SK-N-SH (cell line): ENCODE measurements around the gene TP53BP1. TPM values are rescaled to one million over a fixed set of nuclear protein-coding genes. Genes with fewer than 3 reads are reported as not detected.

Experiments used
- CTCF ChIA-PET: fragments of 300-600, 350-600 bp; formaldehyde crosslinking; extraction: SDS; loops from one replicate; lab custom pipeline; 2021; lab: Yijun Ruan, JAX
- POLR2A ChIA-PET: fragments of 350-600 bp; sonication (Branson Sonifier 250); formaldehyde crosslinking; extraction: SDS; loops from one replicate; lab custom pipeline; 2020; ENCODE audit warnings: antibody characterized with exemption, inconsistent platforms; lab: Yijun Ruan, JAX
- DNase-seq: peaks from one replicate; pipeline ENCODE4 v3.0.0; 2012
- H2AFZ ChIP-seq: fragments of 200-600 bp; sonication (generic); 2 replicates; pipeline ENCODE4 v1.8.1; 2016; ENCODE audit warnings: antibody characterized with exemption, mild to moderate bottlenecking, low read depth
- H3F3A ChIP-seq: fragments of 200-600 bp; sonication (generic); replicated peaks from 2 replicates; pipeline ENCODE3; 2016; ENCODE audit warnings: antibody characterized with exemption, mild to moderate bottlenecking; ENCODE audit not compliant: insufficient read depth
- H3K27ac ChIP-seq, 2 experiments: fragments of 200-500 bp in 1 of 2; fragments of 200-600 bp in 1 of 2; sonication (Bioruptor generic) in 1 of 2; sonication (generic), shearing (Covaris generic) in 1 of 2; 2 replicates each; pipeline versions ENCODE4 v1.5.1 to v1.6.1; 2014 to 2016; ENCODE audit warnings: low read depth in 2 of 2, inconsistent platforms in 1 of 2, low read length in 1 of 2, mild to moderate bottlenecking in 1 of 2, mixed read lengths in 1 of 2
- H3K27me3 ChIP-seq: fragments of 200-600 bp; sonication (generic), shearing (Covaris generic); 2 replicates; pipeline ENCODE4 v1.6.1; 2016; ENCODE audit warnings: mixed run types; ENCODE audit not compliant: insufficient read depth
- H3K36me3 ChIP-seq, 2 experiments: fragments of 200-500 bp in 1 of 2; fragments of 200-600 bp in 1 of 2; sonication (Bioruptor generic) in 1 of 2; sonication (generic) in 1 of 2; replicated peaks in 1 of 2; 2 replicates each; pipeline versions ENCODE3 to v1.5.1; 2014 to 2016; ENCODE audit warnings: low read length in 1 of 2, mild to moderate bottlenecking in 1 of 2; ENCODE audit not compliant: insufficient read depth in 2 of 2, control insufficient read depth in 1 of 2
- H3K4me1 ChIP-seq, 2 experiments: fragments of 200-500 bp in 1 of 2; fragments of 200-600 bp in 1 of 2; sonication (Bioruptor generic) in 1 of 2; sonication (generic), shearing (Covaris generic) in 1 of 2; 2 replicates each; pipeline versions ENCODE4 v1.5.1 to v1.6.1; 2014 to 2016; ENCODE audit warnings: low read depth in 1 of 2, low read length in 1 of 2, mixed run types in 1 of 2; ENCODE audit not compliant: insufficient read depth in 2 of 2, control insufficient read depth in 1 of 2
- H3K4me2 ChIP-seq: fragments of 200-600 bp; sonication (generic), shearing (Covaris generic); 2 replicates; pipeline ENCODE4 v1.6.1; 2017; ENCODE audit warnings: mixed run types
- H3K4me3 ChIP-seq, 2 experiments: fragments of 200-500 bp in 1 of 2; fragments of 200-600 bp in 1 of 2; sonication (Bioruptor generic) in 1 of 2; sonication (generic), shearing (Covaris generic) in 1 of 2; 2 replicates each; pipeline versions ENCODE4 v1.5.1 to v1.8.1; 2014 to 2016; ENCODE audit warnings: low read depth in 2 of 2, inconsistent platforms in 1 of 2, low read length in 1 of 2, mild to moderate bottlenecking in 1 of 2, mixed read lengths in 1 of 2, moderate library complexity in 1 of 2
- H3K79me2 ChIP-seq: fragments of 200-600 bp; sonication (generic); 2 replicates; pipeline ENCODE4 v1.8.1; 2017; ENCODE audit warnings: mild to moderate bottlenecking; ENCODE audit not compliant: insufficient read depth
- H3K9ac ChIP-seq: fragments of 200-600 bp; sonication (generic); 2 replicates; pipeline ENCODE4 v1.6.1; 2017; ENCODE audit warnings: mixed run types
- H3K9me2 ChIP-seq: fragments of 200-600 bp; sonication (generic); 2 replicates; pipeline ENCODE4 v1.6.1; 2017; ENCODE audit warnings: mixed run types
- H3K9me3 ChIP-seq: fragments of 200-600 bp; sonication (generic); 2 replicates; pipeline ENCODE4 v1.6.1; 2017; ENCODE audit warnings: mixed run types, mild to moderate bottlenecking, moderate library complexity
- H4K20me1 ChIP-seq: fragments of 200-600 bp; sonication (generic); 2 replicates; pipeline ENCODE4 v1.6.1; 2017; ENCODE audit warnings: mild to moderate bottlenecking, mixed run types; ENCODE audit not compliant: insufficient read depth
- ELF1 ChIP-seq: IDR thresholded peaks from 2 replicates; pipeline ENCODE4 v1.4.0; 2012
- EZH2phosphoT487 ChIP-seq: fragments of 200-600 bp; sonication (generic); IDR thresholded peaks from 2 replicates; pipeline ENCODE4 v1.6.1; 2017; ENCODE audit warnings: low read depth, mixed run types, mild to moderate bottlenecking, antibody characterized with exemption, moderate library complexity, borderline replicate concordance
- FOSL2 ChIP-seq: IDR thresholded peaks from 2 replicates; pipeline ENCODE4 v1.4.0; 2012; ENCODE audit warnings: low read depth, mild to moderate bottlenecking, moderate library complexity, borderline replicate concordance
- FOXM1 ChIP-seq: IDR thresholded peaks from 2 replicates; pipeline ENCODE4 v1.4.0; 2012; ENCODE audit warnings: low read depth, mild to moderate bottlenecking
- GABPA ChIP-seq: IDR thresholded peaks from 2 replicates; pipeline ENCODE4 v1.4.0; 2012; ENCODE audit warnings: low read depth, mild to moderate bottlenecking
- GATA2 ChIP-seq: sonication (generic); formaldehyde crosslinking; IDR thresholded peaks from 2 replicates; pipeline ENCODE4 v1.5.0; 2020; ENCODE audit warnings: mild to moderate bottlenecking, missing genetic modification reagents
- JUND ChIP-seq: IDR thresholded peaks from 2 replicates; pipeline ENCODE4 v1.4.0; 2012
- MXI1 ChIP-seq: IDR thresholded peaks from 2 replicates; pipeline ENCODE4 v1.6.1; 2012; ENCODE audit warnings: mild to moderate bottlenecking, low read depth, low read length, improper control_type of control experiment
- NFIC ChIP-seq: IDR thresholded peaks from 2 replicates; pipeline ENCODE4 v1.4.0; 2012; ENCODE audit warnings: borderline replicate concordance
- RAD21 ChIP-seq: IDR thresholded peaks from 2 replicates; pipeline ENCODE4 v1.6.1; 2012; ENCODE audit warnings: mild to moderate bottlenecking, low read length
- RXRA ChIP-seq: IDR thresholded peaks from 2 replicates; pipeline ENCODE4 v1.4.0; 2012; ENCODE audit warnings: low read depth, mild to moderate bottlenecking, borderline replicate concordance
- TAF1 ChIP-seq: IDR thresholded peaks from 2 replicates; pipeline ENCODE4 v1.6.1; 2012; ENCODE audit warnings: low read depth, mild to moderate bottlenecking, low read length, moderate library complexity, borderline replicate concordance
- TCF12 ChIP-seq: IDR thresholded peaks from 2 replicates; pipeline ENCODE4 v1.4.0; 2012
- YY1 ChIP-seq: IDR thresholded peaks from 2 replicates; pipeline ENCODE4 v1.4.0; 2012; ENCODE audit warnings: low read depth, mild to moderate bottlenecking
- WGBS: methylation state at CpG from one replicate; pipeline ENCODE4 v1.1.6; 2017; ENCODE audit warnings: low lambda C conversion rate; 5-methylcytosine and 5-hydroxymethylcytosine counted together
- polyA plus RNA-seq, 3 experiments: library from polyadenylated mRNA; depleted of rRNA; stranded (reverse); fragments of >200 nt; gene quantifications; 2 replicates each; pipeline ENCODE4 v1.2.3, GENCODE V29; 2012
- TF ChIP-seq, protein P1 (sequence below): fragments of 150-350 bp; IDR thresholded peaks from 2 replicates; pipeline ENCODE4 v1.6.1; 2016; ENCODE audit warnings: mild to moderate bottlenecking, low read depth, low read length
- TF ChIP-seq, protein P2 (sequence below): IDR thresholded peaks from 2 replicates; pipeline ENCODE4 v1.6.1; 2012; ENCODE audit warnings: mild to moderate bottlenecking, low read depth, low read length, moderate library complexity
- TF ChIP-seq, protein P3 (sequence below): IDR thresholded peaks from 2 replicates; pipeline ENCODE4 v1.4.0; 2012; ENCODE audit warnings: low read depth
- TF ChIP-seq, protein P4 (sequence below): IDR thresholded peaks from 2 replicates; pipeline ENCODE4 v1.4.0; 2012; ENCODE audit warnings: low read depth, borderline replicate concordance
- TF ChIP-seq, protein P5 (sequence below): IDR thresholded peaks from 2 replicates; pipeline ENCODE4 v1.4.0; 2012; ENCODE audit warnings: low read depth, borderline replicate concordance

Gene TP53BP1
- polyA plus RNA-seq, 1 of the 3 experiments (the other 2 are of a cell fraction) = 27.1 TPM

DNA sequence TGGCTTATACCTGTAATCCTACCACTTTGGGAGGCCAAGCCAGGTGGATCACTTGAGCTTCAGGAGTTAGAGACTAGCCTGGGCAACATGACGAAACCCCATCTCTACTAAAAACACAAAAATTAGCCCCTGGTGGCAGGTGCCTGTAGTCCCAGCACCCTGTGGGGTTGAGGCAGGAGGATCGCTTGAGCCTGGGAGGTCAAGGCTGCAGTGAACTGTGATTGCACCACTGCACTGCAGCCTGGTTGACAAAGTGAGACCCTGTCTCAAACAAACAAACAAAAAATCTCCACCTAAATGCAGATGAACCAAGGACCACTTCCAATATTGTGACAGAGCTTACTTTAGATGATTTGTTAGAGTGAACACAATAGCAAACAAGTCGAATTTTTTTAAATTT lies 53.7 kb downstream of the TP53BP1 start:
- Histone ChIP-seq H3K4me3 (no peak overlapping the region), H3K36me3 (peaks cover 21 to 35% of the 10 kb centered on the region in 2 experiments), H3K9ac (no peak overlapping the region), H3K4me2 (no peak overlapping the region), H4K20me1 (no peaks in the 10 kb centered on the region), H3F3A (peaks cover 21% of the 10 kb centered on the region), H2AFZ (no peak overlapping the region), H3K9me3 (no peaks in the 10 kb centered on the region), H3K27me3 (no peaks in the 10 kb centered on the region), H3K9me2 (no peaks in the 10 kb centered on the region), H3K79me2 (no peaks in the 10 kb centered on the region), H3K27ac (no peak overlapping the region), H3K4me1 (no peaks in the 10 kb centered on the region)
- POLR2A ChIA-PET = interaction anchor here (0.6 kb wide), 1 partner anchor 22 kb away, joined by 3 read pairs; no protein-coding TSS in a partner anchor
- WGBS = 78% methylated on average over 3 of the region's 3 CpGs
- TF ChIP-seq RAD21 (no peak), YY1 (no peak), JUND (no peak), EZH2phosphoT487 (no peak)
- TF ChIP-seq, protein P1, sequence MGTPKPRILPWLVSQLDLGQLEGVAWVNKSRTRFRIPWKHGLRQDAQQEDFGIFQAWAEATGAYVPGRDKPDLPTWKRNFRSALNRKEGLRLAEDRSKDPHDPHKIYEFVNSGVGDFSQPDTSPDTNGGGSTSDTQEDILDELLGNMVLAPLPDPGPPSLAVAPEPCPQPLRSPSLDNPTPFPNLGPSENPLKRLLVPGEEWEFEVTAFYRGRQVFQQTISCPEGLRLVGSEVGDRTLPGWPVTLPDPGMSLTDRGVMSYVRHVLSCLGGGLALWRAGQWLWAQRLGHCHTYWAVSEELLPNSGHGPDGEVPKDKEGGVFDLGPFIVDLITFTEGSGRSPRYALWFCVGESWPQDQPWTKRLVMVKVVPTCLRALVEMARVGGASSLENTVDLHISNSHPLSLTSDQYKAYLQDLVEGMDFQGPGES = no peak
- TF ChIP-seq, protein P2, sequence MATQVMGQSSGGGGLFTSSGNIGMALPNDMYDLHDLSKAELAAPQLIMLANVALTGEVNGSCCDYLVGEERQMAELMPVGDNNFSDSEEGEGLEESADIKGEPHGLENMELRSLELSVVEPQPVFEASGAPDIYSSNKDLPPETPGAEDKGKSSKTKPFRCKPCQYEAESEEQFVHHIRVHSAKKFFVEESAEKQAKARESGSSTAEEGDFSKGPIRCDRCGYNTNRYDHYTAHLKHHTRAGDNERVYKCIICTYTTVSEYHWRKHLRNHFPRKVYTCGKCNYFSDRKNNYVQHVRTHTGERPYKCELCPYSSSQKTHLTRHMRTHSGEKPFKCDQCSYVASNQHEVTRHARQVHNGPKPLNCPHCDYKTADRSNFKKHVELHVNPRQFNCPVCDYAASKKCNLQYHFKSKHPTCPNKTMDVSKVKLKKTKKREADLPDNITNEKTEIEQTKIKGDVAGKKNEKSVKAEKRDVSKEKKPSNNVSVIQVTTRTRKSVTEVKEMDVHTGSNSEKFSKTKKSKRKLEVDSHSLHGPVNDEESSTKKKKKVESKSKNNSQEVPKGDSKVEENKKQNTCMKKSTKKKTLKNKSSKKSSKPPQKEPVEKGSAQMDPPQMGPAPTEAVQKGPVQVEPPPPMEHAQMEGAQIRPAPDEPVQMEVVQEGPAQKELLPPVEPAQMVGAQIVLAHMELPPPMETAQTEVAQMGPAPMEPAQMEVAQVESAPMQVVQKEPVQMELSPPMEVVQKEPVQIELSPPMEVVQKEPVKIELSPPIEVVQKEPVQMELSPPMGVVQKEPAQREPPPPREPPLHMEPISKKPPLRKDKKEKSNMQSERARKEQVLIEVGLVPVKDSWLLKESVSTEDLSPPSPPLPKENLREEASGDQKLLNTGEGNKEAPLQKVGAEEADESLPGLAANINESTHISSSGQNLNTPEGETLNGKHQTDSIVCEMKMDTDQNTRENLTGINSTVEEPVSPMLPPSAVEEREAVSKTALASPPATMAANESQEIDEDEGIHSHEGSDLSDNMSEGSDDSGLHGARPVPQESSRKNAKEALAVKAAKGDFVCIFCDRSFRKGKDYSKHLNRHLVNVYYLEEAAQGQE = no peak
- TF ChIP-seq, protein P3, sequence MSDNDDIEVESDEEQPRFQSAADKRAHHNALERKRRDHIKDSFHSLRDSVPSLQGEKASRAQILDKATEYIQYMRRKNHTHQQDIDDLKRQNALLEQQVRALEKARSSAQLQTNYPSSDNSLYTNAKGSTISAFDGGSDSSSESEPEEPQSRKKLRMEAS = no peak
- TF ChIP-seq, protein P4, sequence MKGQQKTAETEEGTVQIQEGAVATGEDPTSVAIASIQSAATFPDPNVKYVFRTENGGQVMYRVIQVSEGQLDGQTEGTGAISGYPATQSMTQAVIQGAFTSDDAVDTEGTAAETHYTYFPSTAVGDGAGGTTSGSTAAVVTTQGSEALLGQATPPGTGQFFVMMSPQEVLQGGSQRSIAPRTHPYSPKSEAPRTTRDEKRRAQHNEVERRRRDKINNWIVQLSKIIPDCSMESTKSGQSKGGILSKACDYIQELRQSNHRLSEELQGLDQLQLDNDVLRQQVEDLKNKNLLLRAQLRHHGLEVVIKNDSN = no peak
- DNase-seq = no peak
- CTCF ChIA-PET = interaction anchor here (0.6 to 4.7 kb wide), 4 partner anchors 22 to 283 kb away, joined by 3 to 36 read pairs (median 4); no protein-coding TSS in a partner anchor

DNA sequence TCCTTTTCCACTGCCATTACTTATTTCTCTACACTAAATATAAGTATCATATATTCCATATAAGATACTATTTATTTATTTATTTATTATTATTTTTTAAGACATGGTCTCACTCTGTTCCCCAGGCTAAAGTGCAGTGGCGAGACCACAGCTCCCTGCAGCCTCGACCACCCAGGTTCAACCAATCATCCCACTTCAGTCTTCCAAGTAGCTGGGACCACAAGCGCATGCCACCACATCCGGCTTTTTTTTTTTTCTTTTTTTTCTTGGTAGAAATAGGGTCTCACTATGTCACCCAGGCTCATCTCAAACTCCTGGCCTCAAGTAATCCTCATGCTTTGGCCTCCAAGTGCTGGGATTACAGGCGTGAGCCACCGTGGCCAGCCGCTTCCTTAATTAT lies 56.6 kb downstream of the TP53BP1 start:
- Histone ChIP-seq H3F3A (peaks cover 10% of the 10 kb centered on the region), H3K4me1 (no peaks in the 10 kb centered on the region), H2AFZ (no peak overlapping the region), H3K9me2 (no peaks in the 10 kb centered on the region), H4K20me1 (no peaks in the 10 kb centered on the region), H3K4me3 (no peak overlapping the region), H3K79me2 (no peaks in the 10 kb centered on the region), H3K9ac (no peak overlapping the region), H3K36me3 (peaks cover 50 to 53% of the 10 kb centered on the region in 2 experiments), H3K4me2 (no peak overlapping the region), H3K27me3 (no peaks in the 10 kb centered on the region), H3K27ac (no peak overlapping the region), H3K9me3 (no peaks in the 10 kb centered on the region)
- ChIA-PET CTCF (no interaction called here), POLR2A (no interaction called here)
- 98% methylated on average over 7 of the region's 7 CpGs for WGBS
- DNase-seq = no peak
- TF ChIP-seq, protein P5, sequence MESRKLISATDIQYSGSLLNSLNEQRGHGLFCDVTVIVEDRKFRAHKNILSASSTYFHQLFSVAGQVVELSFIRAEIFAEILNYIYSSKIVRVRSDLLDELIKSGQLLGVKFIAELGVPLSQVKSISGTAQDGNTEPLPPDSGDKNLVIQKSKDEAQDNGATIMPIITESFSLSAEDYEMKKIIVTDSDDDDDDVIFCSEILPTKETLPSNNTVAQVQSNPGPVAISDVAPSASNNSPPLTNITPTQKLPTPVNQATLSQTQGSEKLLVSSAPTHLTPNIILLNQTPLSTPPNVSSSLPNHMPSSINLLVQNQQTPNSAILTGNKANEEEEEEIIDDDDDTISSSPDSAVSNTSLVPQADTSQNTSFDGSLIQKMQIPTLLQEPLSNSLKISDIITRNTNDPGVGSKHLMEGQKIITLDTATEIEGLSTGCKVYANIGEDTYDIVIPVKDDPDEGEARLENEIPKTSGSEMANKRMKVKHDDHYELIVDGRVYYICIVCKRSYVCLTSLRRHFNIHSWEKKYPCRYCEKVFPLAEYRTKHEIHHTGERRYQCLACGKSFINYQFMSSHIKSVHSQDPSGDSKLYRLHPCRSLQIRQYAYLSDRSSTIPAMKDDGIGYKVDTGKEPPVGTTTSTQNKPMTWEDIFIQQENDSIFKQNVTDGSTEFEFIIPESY = no peak
- TF ChIP-seq GABPA (no peak), TCF12 (no peak), TAF1 (no peak), FOXM1 (no peak), MXI1 (no peak), RAD21 (no peak), RXRA (no peak), EZH2phosphoT487 (no peak), JUND (no peak), ELF1 (no peak), GATA2 (CRISPR knock-in tag) (no peak), NFIC (no peak), FOSL2 (no peak)
- TF ChIP-seq, protein P4 = no peak
